Measurements from ENCODE around the gene STAC3.
"Not testable (repeated sequence)": the region's sequence is repeated elsewhere in the genome, so short reads cannot be mapped to it uniquely, and the experiment has no call there.

STAC3 gene

GRCh38 chr12:57250956-57251355 lies at the start of gene STAC3:
Gene STAC3 (minus strand): TSS chr12:57251187. CDS start chr12:57249636, 1,551 bp downstream.
- no peak for DNase-seq

GRCh38 chr12:57299514-57300016 lies 48.6 kb upstream of the STAC3 start:
- no peak for DNase-seq

GRCh38 chr12:57296291-57296690 lies 45.3 kb upstream of the STAC3 start:
- no peak for DNase-seq

- not testable (repeated sequence) for DNase-seq
These were observed 31.1 kb upstream of the STAC3 start for GRCh38 chr12:57282073-57282472.

- no peak for DNase-seq
These were observed 29.4 kb upstream of the STAC3 start for GRCh38 chr12:57280211-57281062.

- DNase-seq, result no peak
These were observed 27.7 kb upstream of the STAC3 start for GRCh38 chr12:57278465-57279381.

GRCh38 chr12:57276935-57277563 lies 26.1 kb upstream of the STAC3 start:
- peak; percentile 2 for DNase-seq

GRCh38 chr12:57276233-57276632 lies 25.2 kb upstream of the STAC3 start:
- DNase-seq, result not testable (repeated sequence)

GRCh38 chr12:57273516-57273915 lies 22.5 kb upstream of the STAC3 start:
- DNase-seq, result no peak

GRCh38 chr12:57272337-57273151 lies 21.6 kb upstream of the STAC3 start:
- no peak for DNase-seq

GRCh38 chr12:57270966-57271470 lies 20.0 kb upstream of the STAC3 start:
- no peak for DNase-seq

GRCh38 chr12:57268264-57268663 lies 17.3 kb upstream of the STAC3 start:
- no peak for DNase-seq

- no peak for DNase-seq
These were observed 15.7 kb upstream of the STAC3 start for GRCh38 chr12:57266681-57267080.

- no peak for DNase-seq
These were observed 12.1 kb upstream of the STAC3 start for GRCh38 chr12:57263096-57263495.

GRCh38 chr12:57262126-57262822 lies 11.3 kb upstream of the STAC3 start:
- DNase-seq, result no peak

GRCh38 chr12:57261428-57261865 lies 10.5 kb upstream of the STAC3 start:
- DNase-seq, result peak; percentile 77

GRCh38 chr12:57260366-57260765 lies 9.4 kb upstream of the STAC3 start:
- DNase-seq, result no peak

- no peak for DNase-seq
These were observed 8.3 kb upstream of the STAC3 start for GRCh38 chr12:57258977-57259970.

GRCh38 chr12:57255916-57256315 lies 4.9 kb upstream of the STAC3 start:
- DNase-seq, result no peak

All from NCI-H345 (cell line).